ENCODE results near the gene GMNN.

GMNN gene

GRCh38 chr6:24824142-24824938 lies 49.6 kb downstream of the GMNN start:
- Histone ChIP-seq H3K36me3 (ENCODE audit: low read length) (peaks cover 58% of the 10 kb centered on the region), H3K9ac (ENCODE audit: low read length) (no peak overlapping the region), H3F3A (ENCODE audit: insufficient read depth) (peaks cover 12% of the 10 kb centered on the region; the same call in 1 of the 2 replicates), H3K27ac (ENCODE audit: low read depth, low read length) (no peak overlapping the region), H2AFZ (ENCODE audit: low read depth, low read length, severe bottlenecking) (no peak overlapping the region), H3K9me2 (replicated peaks; ENCODE audit: insufficient read depth, low read length) (no peaks in the 10 kb centered on the region), H3K4me2 (ENCODE audit: low read depth, low read length, poor library complexity, severe bottlenecking) (no peak overlapping the region), H3K9me3 (ENCODE audit: insufficient read depth, low read length) (no peaks in the 10 kb centered on the region), H4K20me1 (ENCODE audit: low read depth, low read length) (no peaks in the 10 kb centered on the region), H3K27me3 (ENCODE audit: low read length) (no peaks in the 10 kb centered on the region), H3K79me2 (ENCODE audit: insufficient read depth, low read length) (no peaks in the 10 kb centered on the region), H3K4me3 (ENCODE audit: insufficient read depth, low read length, poor library complexity, severe bottlenecking) (no peak overlapping the region)
- TF ChIP-seq EZH2phosphoT487 (conservative IDR thresholded peaks at IDR 0.05; ENCODE audit: low read length) = no peak
- TF ChIP-seq CTCF (IDR thresholded peaks at IDR 0.05; ENCODE audit: insufficient read depth, low read length, poor library complexity, severe bottlenecking) = no peak

DNA sequence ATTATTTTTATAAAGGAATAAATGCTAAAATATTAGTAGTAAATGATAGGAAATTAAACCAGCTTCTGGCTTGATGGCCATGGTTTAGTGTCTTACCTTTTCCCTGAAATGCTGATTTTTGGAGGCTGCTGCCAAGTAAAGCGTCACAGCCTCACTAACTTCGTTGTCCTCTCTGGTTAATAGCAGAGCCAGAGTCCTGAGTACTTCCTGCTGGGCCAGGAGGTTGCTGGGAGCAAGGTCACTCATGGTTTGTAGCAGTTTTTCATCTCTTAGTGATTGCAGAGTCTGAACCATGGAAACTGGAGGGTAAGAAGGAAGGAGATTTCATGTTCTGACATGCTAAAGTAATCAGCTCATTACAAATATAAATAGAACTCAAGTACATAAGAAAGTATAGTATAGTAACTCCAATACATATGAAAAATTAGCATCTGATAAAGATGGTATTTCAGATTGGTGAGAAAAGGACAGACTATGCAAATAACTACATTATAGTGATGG lies 50.4 kb downstream of the GMNN start:
- TF ChIP-seq EZH2phosphoT487 (conservative IDR thresholded peaks at IDR 0.05; ENCODE audit: low read length) = no peak
- no peak for TF ChIP-seq CTCF (IDR thresholded peaks at IDR 0.05; ENCODE audit: insufficient read depth, low read length, poor library complexity, severe bottlenecking)
- peaks cover 62% of the 10 kb centered on the region for H3K36me3 ChIP-seq (ENCODE audit: low read length)
- H4K20me1 ChIP-seq (ENCODE audit: low read depth, low read length) = no peaks in the 10 kb centered on the region
- no peak overlapping the region for H3K27ac ChIP-seq (ENCODE audit: low read depth, low read length)
- H3K9me2 ChIP-seq (replicated peaks; ENCODE audit: insufficient read depth, low read length) = no peaks in the 10 kb centered on the region
- no peaks in the 10 kb centered on the region for H3K79me2 ChIP-seq (ENCODE audit: insufficient read depth, low read length)
- H3K27me3 ChIP-seq (ENCODE audit: low read length) = no peaks in the 10 kb centered on the region
- no peaks in the 10 kb centered on the region for H3K9me3 ChIP-seq (ENCODE audit: insufficient read depth, low read length)
- H3K9ac ChIP-seq (ENCODE audit: low read length) = no peak overlapping the region
- H3K4me2 ChIP-seq (ENCODE audit: low read depth, low read length, poor library complexity, severe bottlenecking) = no peak overlapping the region
- peaks cover 15% of the 10 kb centered on the region; the same call in 1 of the 2 replicates for H3F3A ChIP-seq (ENCODE audit: insufficient read depth)
- no peak overlapping the region for H2AFZ ChIP-seq (ENCODE audit: low read depth, low read length, severe bottlenecking)
- H3K4me3 ChIP-seq (ENCODE audit: insufficient read depth, low read length, poor library complexity, severe bottlenecking) = no peak overlapping the region

DNA sequence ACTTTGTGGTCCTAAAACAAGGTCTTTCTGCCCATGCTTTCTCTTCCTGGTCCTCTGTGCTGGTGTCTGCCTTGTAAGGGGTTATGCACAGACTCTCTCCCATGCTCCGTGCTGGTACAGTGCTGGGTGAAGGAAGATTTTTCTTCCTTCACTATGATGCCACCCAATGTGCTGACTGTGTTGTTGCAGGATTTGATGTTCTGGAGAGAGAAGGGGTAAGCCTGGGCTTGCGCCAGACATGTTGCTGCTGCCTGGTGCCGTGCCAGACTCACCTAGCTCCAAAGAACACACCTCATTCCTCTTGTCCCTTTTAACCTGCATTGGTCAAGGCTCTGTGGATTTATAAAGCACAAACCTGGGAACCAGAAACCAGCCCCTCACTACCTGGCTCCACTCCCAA lies 52.4 kb downstream of the GMNN start:
- no peak overlapping the region for H3K27ac ChIP-seq (ENCODE audit: low read depth, low read length)

GRCh38 chr6:24827970-24828369 lies 53.2 kb downstream of the GMNN start:
- TF ChIP-seq CTCF (IDR thresholded peaks at IDR 0.05; ENCODE audit: insufficient read depth, low read length, poor library complexity, severe bottlenecking) (no peak), EZH2phosphoT487 (conservative IDR thresholded peaks at IDR 0.05; ENCODE audit: low read length) (no peak)

More for the DNA sequence above, 52.4 kb downstream of the GMNN start:
- no peak for TF ChIP-seq EZH2phosphoT487 (conservative IDR thresholded peaks at IDR 0.05; ENCODE audit: low read length)
- no peak overlapping the region for H2AFZ ChIP-seq (ENCODE audit: low read depth, low read length, severe bottlenecking)
- no peak overlapping the region for H3K4me3 ChIP-seq (ENCODE audit: insufficient read depth, low read length, poor library complexity, severe bottlenecking)
- H3K27me3 ChIP-seq (ENCODE audit: low read length) = no peaks in the 10 kb centered on the region
- no peaks in the 10 kb centered on the region for H4K20me1 ChIP-seq (ENCODE audit: low read depth, low read length)
- H3K9ac ChIP-seq (ENCODE audit: low read length) = no peak overlapping the region
- peaks cover 12% of the 10 kb centered on the region; the same call in 1 of the 2 replicates for H3F3A ChIP-seq (ENCODE audit: insufficient read depth)
- H3K79me2 ChIP-seq (ENCODE audit: insufficient read depth, low read length) = no peaks in the 10 kb centered on the region
- peaks cover 67% of the 10 kb centered on the region for H3K36me3 ChIP-seq (ENCODE audit: low read length)
- no peak overlapping the region for H3K4me2 ChIP-seq (ENCODE audit: low read depth, low read length, poor library complexity, severe bottlenecking)
- H3K9me3 ChIP-seq (ENCODE audit: insufficient read depth, low read length) = no peaks in the 10 kb centered on the region
- no peaks in the 10 kb centered on the region for H3K9me2 ChIP-seq (replicated peaks; ENCODE audit: insufficient read depth, low read length)

More at GRCh38 chr6:24827970-24828369, 53.2 kb downstream of the GMNN start:
- peaks cover 70% of the 10 kb centered on the region for H3K36me3 ChIP-seq (ENCODE audit: low read length)
- H3K4me3 ChIP-seq (ENCODE audit: insufficient read depth, low read length, poor library complexity, severe bottlenecking) = no peak overlapping the region
- no peak overlapping the region for H3K27ac ChIP-seq (ENCODE audit: low read depth, low read length)
- no peaks in the 10 kb centered on the region for H3K79me2 ChIP-seq (ENCODE audit: insufficient read depth, low read length)
- H3K9me3 ChIP-seq (ENCODE audit: insufficient read depth, low read length) = no peaks in the 10 kb centered on the region
- H3K9me2 ChIP-seq (replicated peaks; ENCODE audit: insufficient read depth, low read length) = no peaks in the 10 kb centered on the region
- H3K27me3 ChIP-seq (ENCODE audit: low read length) = no peaks in the 10 kb centered on the region
- no peak overlapping the region for H3K9ac ChIP-seq (ENCODE audit: low read length)
- H2AFZ ChIP-seq (ENCODE audit: low read depth, low read length, severe bottlenecking) = no peak overlapping the region
- H3K4me2 ChIP-seq (ENCODE audit: low read depth, low read length, poor library complexity, severe bottlenecking) = no peak overlapping the region
- peaks cover 12% of the 10 kb centered on the region; the same call in 1 of the 2 replicates for H3F3A ChIP-seq (ENCODE audit: insufficient read depth)
- H4K20me1 ChIP-seq (ENCODE audit: low read depth, low read length) = no peaks in the 10 kb centered on the region
